Measurements from ENCODE around the gene C19orf25.

GRCh38 chr19:1490311-1491113 lies 11.5 kb upstream of the C19orf25 start, which contains the start of gene PCSK4:
- TF ChIP-seq CTCF (conservative IDR thresholded peaks at IDR 0.05 in 1 of 2, IDR thresholded peaks at IDR 0.05 in 1 of 2; ENCODE audit: low read depth in 1 of 2, low read length in 2 of 2) (no peak), EZH2 (IDR thresholded peaks at IDR 0.05; ENCODE audit: low read length, missing control alignments) (no peak)
